Measurements from ENCODE around the gene MB21D2. TPM values are rescaled to one million over a fixed set of nuclear protein-coding genes. Genes with fewer than 3 reads are reported as not detected.

Gene MB21D2
- total RNA-seq, 5 donors from 2014 or later (not counting 1 experiment from before 2014, with no cell fraction given), result 4.1 to 7.6 (median 5.5) TPM

DNA sequence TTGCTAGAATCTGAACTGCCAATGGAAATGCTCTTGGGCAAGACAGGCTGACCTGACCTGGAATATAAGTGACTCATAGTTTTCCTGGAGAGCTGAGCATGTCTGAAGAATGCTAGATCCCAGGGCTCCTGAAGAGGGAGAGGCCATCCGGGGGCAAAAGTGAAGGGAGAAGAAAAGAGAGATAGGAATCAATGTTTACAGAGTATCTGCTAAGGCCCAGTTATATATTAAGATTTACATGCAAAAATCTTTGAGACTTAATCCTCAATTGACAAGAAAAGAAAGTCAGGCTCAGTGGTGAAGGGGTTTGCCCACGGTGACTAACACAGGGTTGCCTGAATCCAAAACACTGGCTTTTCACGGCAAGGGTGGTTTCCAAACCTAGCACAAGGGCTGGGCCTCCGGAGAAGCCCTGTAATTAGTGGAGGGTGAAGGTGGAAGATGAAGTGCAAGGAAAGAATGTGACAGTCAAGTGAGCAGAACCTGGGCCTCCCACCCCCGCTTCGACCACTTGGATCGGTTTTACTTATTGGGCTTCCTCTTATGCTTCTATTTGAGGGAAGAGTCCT lies 98.6 kb downstream of the MB21D2 start:
- H3K27me3 Mint-ChIP-seq, result no peaks in the 10 kb centered on the region
- WGBS (ENCODE audit: insufficient coverage), result 55% methylated on average over 3 of the region's 7 CpGs
- H3K9me3 ChIP-seq, result no peaks in the 10 kb centered on the region
- ATAC-seq (replicated peaks in 1 of 4), result peak in 1 of 4 experiments; percentile 64
- no peak overlapping the region for H3K27ac ChIP-seq (ENCODE audit: low read length)
- H3K9me3 Mint-ChIP-seq, result no peaks in the 10 kb centered on the region
- no peak overlapping the region for H3K4me3 Mint-ChIP-seq
- peak overlapping the region; percentile 35 to 59 for H3K27ac Mint-ChIP-seq
- no peak overlapping the region for H3K4me3 ChIP-seq (ENCODE audit: control insufficient read depth in 1 of 2, extremely low read depth in 1 of 2, low read length in 1 of 2)
- H3K4me1 Mint-ChIP-seq, result peaks cover 0 to 31% (median 8%) of the 10 kb centered on the region in 3 donors
- peak in 6 of 35 experiments; percentile 1 to 43 (median 4) for DNase-seq
- no peaks in the 10 kb centered on the region for H3K36me3 Mint-ChIP-seq
- ChIA-PET CTCF (interaction anchor here in 1 of 2 donors (0.8 kb wide), 1 partner anchor 222 kb away, joined by 4 read pairs; no protein-coding TSS in a partner anchor), POLR2A (no interaction called here)
- H3K4me1 ChIP-seq (ENCODE audit: control insufficient read depth in 1 of 2, extremely low read depth in 1 of 2, insufficient read depth in 2 of 2, low read length in 2 of 2), result no peaks in the 10 kb centered on the region
- H3K36me3 ChIP-seq (ENCODE audit: control insufficient read depth in 2 of 2, extremely low read depth in 1 of 2, insufficient read depth in 1 of 2, low read length in 1 of 2), result no peaks in the 10 kb centered on the region
- H3K27me3 ChIP-seq (replicated peaks in 1 of 2; ENCODE audit: control insufficient read depth in 2 of 2, extremely low read depth in 1 of 2, insufficient read depth in 2 of 2, low read length in 1 of 2), result no peaks in the 10 kb centered on the region

DNA sequence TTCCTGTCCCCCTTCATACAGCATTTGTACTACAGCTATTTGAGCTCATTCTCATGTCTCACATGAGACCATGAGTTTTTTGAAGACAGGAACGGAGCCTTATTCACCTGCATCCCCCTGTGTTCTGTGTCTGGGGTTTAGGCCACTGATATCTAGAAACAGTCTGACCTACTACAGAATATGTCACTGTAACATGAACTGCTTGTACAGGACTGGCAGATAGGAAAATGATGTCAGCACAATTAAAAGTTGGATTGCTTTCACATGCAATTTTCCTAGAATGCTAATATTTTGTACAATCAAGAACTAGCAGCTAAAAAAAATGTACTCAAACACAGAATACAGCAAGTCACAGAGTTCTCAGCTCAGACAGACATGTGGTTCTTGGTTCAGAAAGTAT lies 99.5 kb downstream of the MB21D2 start:
- ChIA-PET CTCF (interaction anchor here (0.6 to 4.4 kb wide), 4 partner anchors 68 to 224 kb away, joined by 4 to 28 read pairs (median 15); partner anchors contain the start of gene MB21D2 (in 1 of the 2)), POLR2A (no interaction called here)
- H3K27ac ChIP-seq (ENCODE audit: low read length), result no peak overlapping the region
- H3K27me3 ChIP-seq (replicated peaks in 1 of 2; ENCODE audit: control insufficient read depth in 2 of 2, extremely low read depth in 1 of 2, insufficient read depth in 2 of 2, low read length in 1 of 2), result no peaks in the 10 kb centered on the region
- H3K36me3 Mint-ChIP-seq, result no peaks in the 10 kb centered on the region
- no peaks in the 10 kb centered on the region for H3K4me1 ChIP-seq (ENCODE audit: control insufficient read depth in 1 of 2, extremely low read depth in 1 of 2, insufficient read depth in 2 of 2, low read length in 2 of 2)
- H3K9me3 ChIP-seq, result no peaks in the 10 kb centered on the region
- no peaks in the 10 kb centered on the region for H3K9me3 Mint-ChIP-seq
- ATAC-seq (replicated peaks in 1 of 4) (no peak), DNase-seq (no peak)
- no peaks in the 10 kb centered on the region for H3K27me3 Mint-ChIP-seq
- H3K27ac Mint-ChIP-seq, result peak overlapping the region in 1 of 2 donors; percentile 14
- peaks cover 0 to 35% (median 8%) of the 10 kb centered on the region in 3 donors for H3K4me1 Mint-ChIP-seq
- H3K4me3 ChIP-seq (ENCODE audit: control insufficient read depth in 1 of 2, extremely low read depth in 1 of 2, low read length in 1 of 2), result no peak overlapping the region
- H3K4me3 Mint-ChIP-seq, result no peak overlapping the region
- no peaks in the 10 kb centered on the region for H3K36me3 ChIP-seq (ENCODE audit: control insufficient read depth in 2 of 2, extremely low read depth in 1 of 2, insufficient read depth in 1 of 2, low read length in 1 of 2)
- WGBS (ENCODE audit: insufficient coverage), result no CpG with 5 or more reads among the region's 1 CpG

DNA sequence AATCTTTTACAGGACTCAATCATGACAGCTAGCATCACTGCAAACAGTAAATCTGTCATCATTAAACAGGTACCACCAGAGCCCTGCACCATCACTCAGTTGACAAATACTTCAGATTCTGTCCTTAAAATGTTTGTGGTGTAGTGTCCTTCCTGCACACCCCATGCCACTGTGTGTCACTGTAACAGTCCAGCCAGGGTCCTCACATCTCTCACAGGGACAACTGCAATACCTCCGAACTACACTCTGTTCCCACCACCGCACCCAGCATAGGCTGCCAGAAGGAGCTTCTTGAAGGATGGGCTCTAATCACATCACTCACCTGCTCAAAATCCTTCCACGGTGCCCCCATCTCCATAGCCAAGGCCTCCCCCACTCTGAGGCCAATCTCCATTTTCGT lies 100.2 kb downstream of the MB21D2 start:
- no peaks in the 10 kb centered on the region for H3K9me3 ChIP-seq
- 92% methylated on average over 3 of the region's 4 CpGs for WGBS (ENCODE audit: insufficient coverage)
- H3K4me3 ChIP-seq (ENCODE audit: control insufficient read depth in 1 of 2, extremely low read depth in 1 of 2, low read length in 1 of 2), result no peak overlapping the region
- H3K36me3 ChIP-seq (ENCODE audit: control insufficient read depth in 2 of 2, extremely low read depth in 1 of 2, insufficient read depth in 1 of 2, low read length in 1 of 2), result no peaks in the 10 kb centered on the region
- H3K27ac ChIP-seq (ENCODE audit: low read length), result no peak overlapping the region
- no peak overlapping the region for H3K4me3 Mint-ChIP-seq
- no peak for DNase-seq
- H3K27me3 Mint-ChIP-seq, result no peaks in the 10 kb centered on the region
- H3K9me3 Mint-ChIP-seq, result no peaks in the 10 kb centered on the region
- no peaks in the 10 kb centered on the region for H3K27me3 ChIP-seq (replicated peaks in 1 of 2; ENCODE audit: control insufficient read depth in 2 of 2, extremely low read depth in 1 of 2, insufficient read depth in 2 of 2, low read length in 1 of 2)
- peaks cover 0 to 35% (median 8%) of the 10 kb centered on the region in 3 donors for H3K4me1 Mint-ChIP-seq
- H3K36me3 Mint-ChIP-seq, result no peaks in the 10 kb centered on the region
- ChIA-PET POLR2A (no interaction called here), CTCF (interaction anchor here (1.0 to 4.4 kb wide), 5 partner anchors 9 to 350 kb away, joined by 3 to 28 read pairs (median 8); partner anchors contain the start of gene MB21D2 (in 1 of the 2))
- ATAC-seq (replicated peaks in 1 of 4), result peak in 2 of 4 experiments; percentile 13 to 30
- no peaks in the 10 kb centered on the region for H3K4me1 ChIP-seq (ENCODE audit: control insufficient read depth in 1 of 2, extremely low read depth in 1 of 2, insufficient read depth in 2 of 2, low read length in 2 of 2)
- H3K27ac Mint-ChIP-seq, result peak overlapping the region in 1 of 2 donors; percentile 17

DNA sequence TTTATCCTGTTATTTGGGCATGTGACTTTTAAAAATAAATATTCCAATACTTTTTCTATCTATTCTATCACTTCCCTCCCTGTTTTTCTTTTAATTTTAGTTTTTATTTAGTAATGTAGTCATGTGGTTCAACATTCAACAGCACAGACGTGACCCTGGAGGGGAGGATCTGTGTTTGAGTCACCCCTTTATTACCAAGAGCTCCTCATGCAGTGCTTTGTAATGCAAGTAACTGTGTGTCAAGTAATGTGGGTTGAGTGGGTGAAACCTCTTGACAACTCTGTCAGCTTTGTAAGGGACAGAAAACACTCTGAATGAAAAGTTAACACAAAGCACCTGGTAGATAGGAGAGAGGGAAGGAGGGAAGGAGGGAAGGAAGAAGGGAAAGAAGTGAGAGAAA lies 100.6 kb downstream of the MB21D2 start:
- no peaks in the 10 kb centered on the region for H3K36me3 Mint-ChIP-seq
- Histone ChIP-seq H3K36me3 (ENCODE audit: control insufficient read depth in 2 of 2, extremely low read depth in 1 of 2, insufficient read depth in 1 of 2, low read length in 1 of 2) (no peaks in the 10 kb centered on the region), H3K9me3 (no peaks in the 10 kb centered on the region), H3K27ac (ENCODE audit: low read length) (no peak overlapping the region), H3K4me1 (ENCODE audit: control insufficient read depth in 1 of 2, extremely low read depth in 1 of 2, insufficient read depth in 2 of 2, low read length in 2 of 2) (no peaks in the 10 kb centered on the region), H3K4me3 (ENCODE audit: control insufficient read depth in 1 of 2, extremely low read depth in 1 of 2, low read length in 1 of 2) (no peak overlapping the region), H3K27me3 (replicated peaks in 1 of 2; ENCODE audit: control insufficient read depth in 2 of 2, extremely low read depth in 1 of 2, insufficient read depth in 2 of 2, low read length in 1 of 2) (no peaks in the 10 kb centered on the region)
- H3K4me3 Mint-ChIP-seq, result no peak overlapping the region
- H3K27ac Mint-ChIP-seq, result peak overlapping the region in 1 of 2 donors; percentile 68
- no peaks in the 10 kb centered on the region for H3K9me3 Mint-ChIP-seq
- DNase-seq (no peak), ATAC-seq (replicated peaks in 1 of 4) (no peak)
- no peaks in the 10 kb centered on the region for H3K27me3 Mint-ChIP-seq
- ChIA-PET CTCF (interaction anchor here (0.9 to 4.4 kb wide), 7 partner anchors 9 to 349 kb away, joined by 3 to 28 read pairs (median 5); partner anchors contain the start of gene MB21D2 (in 1 of the 2)), POLR2A (no interaction called here)
- peaks cover 0 to 35% (median 8%) of the 10 kb centered on the region in 3 donors for H3K4me1 Mint-ChIP-seq
- no CpG with 5 or more reads among the region's 1 CpG for WGBS (ENCODE audit: insufficient coverage)

DNA sequence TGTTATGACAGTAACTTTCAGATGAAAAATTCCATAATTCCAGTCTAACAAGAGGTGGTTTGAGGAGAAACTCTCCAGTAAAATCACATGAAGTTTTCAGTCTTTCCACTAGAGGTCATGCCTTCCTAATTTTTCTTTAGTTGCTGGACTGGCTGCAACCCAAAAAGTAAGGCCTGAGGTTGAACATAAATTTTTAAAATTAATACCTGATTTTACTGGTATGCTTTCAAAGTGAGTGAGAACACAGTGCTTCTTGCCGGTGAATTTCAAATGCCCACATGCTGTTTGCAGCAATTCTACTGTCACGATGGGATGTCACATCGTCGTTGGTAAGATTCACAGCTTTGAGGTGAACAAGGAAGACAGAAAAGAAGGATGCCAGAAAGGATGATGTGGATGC lies 101.3 kb downstream of the MB21D2 start:
- peaks cover 0 to 35% (median 8%) of the 10 kb centered on the region in 3 donors for H3K4me1 Mint-ChIP-seq
- Histone ChIP-seq H3K27ac (ENCODE audit: low read length) (no peak overlapping the region), H3K9me3 (no peaks in the 10 kb centered on the region), H3K27me3 (replicated peaks in 1 of 2; ENCODE audit: control insufficient read depth in 2 of 2, extremely low read depth in 1 of 2, insufficient read depth in 2 of 2, low read length in 1 of 2) (no peaks in the 10 kb centered on the region), H3K4me3 (ENCODE audit: control insufficient read depth in 1 of 2, extremely low read depth in 1 of 2, low read length in 1 of 2) (no peak overlapping the region), H3K4me1 (ENCODE audit: control insufficient read depth in 1 of 2, extremely low read depth in 1 of 2, insufficient read depth in 2 of 2, low read length in 2 of 2) (no peaks in the 10 kb centered on the region), H3K36me3 (ENCODE audit: control insufficient read depth in 2 of 2, extremely low read depth in 1 of 2, insufficient read depth in 1 of 2, low read length in 1 of 2) (no peaks in the 10 kb centered on the region)
- 90% methylated on average over 4 of the region's 4 CpGs for WGBS (ENCODE audit: insufficient coverage)
- CTCF ChIA-PET, result interaction anchor here (0.7 to 4.4 kb wide), 6 partner anchors 11 to 226 kb away, joined by 3 to 28 read pairs (median 6); partner anchors contain the start of gene MB21D2 (in 1 of the 2)
- H3K27ac Mint-ChIP-seq, result no peak overlapping the region
- no peaks in the 10 kb centered on the region for H3K9me3 Mint-ChIP-seq
- no peak overlapping the region for H3K4me3 Mint-ChIP-seq
- H3K36me3 Mint-ChIP-seq, result no peaks in the 10 kb centered on the region
- POLR2A ChIA-PET, result no interaction called here
- no peak for ATAC-seq (replicated peaks in 1 of 4)
- no peaks in the 10 kb centered on the region for H3K27me3 Mint-ChIP-seq
- DNase-seq, result peak in 1 of 35 experiments; percentile 44

DNA sequence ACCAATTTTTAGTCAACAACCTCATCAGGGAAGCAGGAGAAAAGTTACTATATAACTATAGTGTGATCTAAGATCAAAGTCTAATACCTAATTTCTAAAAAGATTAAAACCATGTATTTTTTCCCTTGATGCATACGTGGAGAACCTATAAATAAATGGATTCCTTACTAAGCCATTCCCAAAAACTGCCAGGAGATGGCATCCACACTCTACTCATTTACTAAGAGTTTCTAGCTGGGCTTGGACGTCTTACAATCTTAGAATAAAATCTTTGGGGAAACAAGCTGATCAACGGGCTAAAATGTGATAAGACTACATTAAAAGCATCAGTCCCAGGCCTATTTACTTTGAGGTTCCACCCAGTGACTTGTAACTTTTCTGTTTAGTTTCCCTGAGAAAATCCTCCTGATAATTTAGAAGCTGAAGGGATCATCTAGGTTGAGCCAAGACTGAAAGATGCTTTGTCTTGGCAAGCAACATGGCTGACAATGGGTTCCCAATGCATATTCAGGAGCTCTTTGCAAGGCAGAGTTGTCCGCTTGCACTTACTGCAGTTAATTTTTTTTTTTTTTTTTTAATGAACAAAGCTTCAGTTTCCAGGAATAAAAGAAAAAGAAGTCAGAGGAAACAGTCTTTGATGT lies 104.8 kb downstream of the MB21D2 start:
- H3K36me3 Mint-ChIP-seq, result no peaks in the 10 kb centered on the region
- no peak overlapping the region for H3K27ac Mint-ChIP-seq
- no peaks in the 10 kb centered on the region for H3K27me3 ChIP-seq (replicated peaks in 1 of 2; ENCODE audit: control insufficient read depth in 2 of 2, extremely low read depth in 1 of 2, insufficient read depth in 2 of 2, low read length in 1 of 2)
- no CpG with 5 or more reads among the region's 4 CpGs for WGBS (ENCODE audit: insufficient coverage)
- H3K36me3 ChIP-seq (ENCODE audit: control insufficient read depth in 2 of 2, extremely low read depth in 1 of 2, insufficient read depth in 1 of 2, low read length in 1 of 2), result no peaks in the 10 kb centered on the region
- no peaks in the 10 kb centered on the region for H3K9me3 ChIP-seq
- H3K4me3 Mint-ChIP-seq, result no peak overlapping the region
- ATAC-seq (replicated peaks in 1 of 4) (no peak), DNase-seq (peak in 2 of 35 experiments; percentile 7 to 34)
- H3K4me1 ChIP-seq (ENCODE audit: control insufficient read depth in 1 of 2, extremely low read depth in 1 of 2, insufficient read depth in 2 of 2, low read length in 2 of 2), result no peaks in the 10 kb centered on the region
- no peak overlapping the region for H3K4me3 ChIP-seq (ENCODE audit: control insufficient read depth in 1 of 2, extremely low read depth in 1 of 2, low read length in 1 of 2)
- H3K4me1 Mint-ChIP-seq, result peaks cover 0 to 14% (median 0%) of the 10 kb centered on the region in 3 donors
- H3K9me3 Mint-ChIP-seq, result no peaks in the 10 kb centered on the region
- POLR2A ChIA-PET, result interaction anchor here (0.7 kb wide), 3 partner anchors 66 to 1509 kb away, joined by 4 to 12 read pairs (median 4); no protein-coding TSS in a partner anchor
- no peaks in the 10 kb centered on the region for H3K27me3 Mint-ChIP-seq
- CTCF ChIA-PET, result interaction anchor here (1.1 to 2.7 kb wide), 4 partner anchors 102 to 240 kb away, joined by 3 to 36 read pairs (median 13); no protein-coding TSS in a partner anchor
- no peak overlapping the region for H3K27ac ChIP-seq (ENCODE audit: low read length)
